ENCODE data around the gene PCDH15. TPM values are rescaled to one million over a fixed set of nuclear protein-coding genes. Genes with fewer than 3 reads are reported as not detected.

Gene PCDH15
- total and polyA plus RNA-seq, 2 experiments from 2014 or later = 1.1 to 1.7 TPM

GRCh38 chr10:53771701-53772100, 1029.3 kb downstream of the PCDH15 start:
- Histone ChIP-seq H3K79me2 (no peaks in the 10 kb centered on the region), H3K4me3 (no peak overlapping the region), H3K9me3 (ENCODE audit: low read depth) (no peaks in the 10 kb centered on the region), H3K9me2 (replicated peaks; ENCODE audit: insufficient read depth) (no peaks in the 10 kb centered on the region), H4K20me1 (ENCODE audit: insufficient read depth, poor library complexity, severe bottlenecking) (no peaks in the 10 kb centered on the region), H3K27ac (no peak overlapping the region), H2AFZ (no peak overlapping the region), H3K4me1 (ENCODE audit: insufficient read depth) (no peaks in the 10 kb centered on the region), H3K27me3 (no peaks in the 10 kb centered on the region), H3K36me3 (replicated peaks; ENCODE audit: insufficient read depth, low read depth) (no peaks in the 10 kb centered on the region), H3K4me2 (no peak overlapping the region)
- DNase-seq (ENCODE audit: low spot score) = no peak
- TF ChIP-seq EZH2phosphoT487 (IDR thresholded peaks at IDR 0.05; ENCODE audit: low read depth, severe bottlenecking, unreplicated experiment) (no peak), EZH2 (IDR thresholded peaks at IDR 0.05; ENCODE audit: borderline replicate concordance) (no peak), CTCF (IDR thresholded peaks at IDR 0.05; ENCODE audit: poor library complexity) (no peak)
- WGBS (ENCODE audit: low lambda C conversion rate, missing lambda C conversion rate) = 54% methylated on average over 10 of the region's 10 CpGs

- no peaks in the 10 kb centered on the region for H3K36me3 ChIP-seq (replicated peaks; ENCODE audit: insufficient read depth, low read depth)
- H2AFZ ChIP-seq = no peak overlapping the region
- H3K27me3 ChIP-seq = no peaks in the 10 kb centered on the region
- no peaks in the 10 kb centered on the region for H4K20me1 ChIP-seq (ENCODE audit: insufficient read depth, poor library complexity, severe bottlenecking)
- no peak for DNase-seq (ENCODE audit: low spot score)
- H3K9me2 ChIP-seq (replicated peaks; ENCODE audit: insufficient read depth) = no peaks in the 10 kb centered on the region
- no peak overlapping the region for H3K4me2 ChIP-seq
- WGBS (ENCODE audit: low lambda C conversion rate, missing lambda C conversion rate) = 52% methylated on average over 6 of the region's 6 CpGs
- no peaks in the 10 kb centered on the region for H3K79me2 ChIP-seq
- H3K4me1 ChIP-seq (ENCODE audit: insufficient read depth) = no peaks in the 10 kb centered on the region
- TF ChIP-seq CTCF (IDR thresholded peaks at IDR 0.05; ENCODE audit: poor library complexity) = no peak
- H3K4me3 ChIP-seq = no peak overlapping the region
- no peaks in the 10 kb centered on the region for H3K9me3 ChIP-seq (ENCODE audit: low read depth)
- H3K27ac ChIP-seq = no peak overlapping the region
Measured at GRCh38 chr10:53770903-53771302, 1030.1 kb downstream of the PCDH15 start.

GRCh38 chr10:53765311-53765710, 1035.7 kb downstream of the PCDH15 start:
- WGBS (ENCODE audit: low lambda C conversion rate, missing lambda C conversion rate) = 86% methylated on average over 1 of the region's 1 CpG
- Histone ChIP-seq H3K79me2 (no peaks in the 10 kb centered on the region), H3K4me2 (no peak overlapping the region)

More at GRCh38 chr10:53765311-53765710, 1035.7 kb downstream of the PCDH15 start:
- no peak overlapping the region for H3K27ac ChIP-seq
- H4K20me1 ChIP-seq (ENCODE audit: insufficient read depth, poor library complexity, severe bottlenecking) = no peaks in the 10 kb centered on the region
- no peaks in the 10 kb centered on the region for H3K4me1 ChIP-seq (ENCODE audit: insufficient read depth)
- TF ChIP-seq CTCF (IDR thresholded peaks at IDR 0.05; ENCODE audit: poor library complexity) = no peak
- no peak overlapping the region for H2AFZ ChIP-seq
- no peaks in the 10 kb centered on the region for H3K27me3 ChIP-seq
- H3K9me2 ChIP-seq (replicated peaks; ENCODE audit: insufficient read depth) = no peaks in the 10 kb centered on the region
- no peaks in the 10 kb centered on the region for H3K9me3 ChIP-seq (ENCODE audit: low read depth)
- H3K4me3 ChIP-seq = no peak overlapping the region
- H3K36me3 ChIP-seq (replicated peaks; ENCODE audit: insufficient read depth, low read depth) = no peaks in the 10 kb centered on the region
- no peak for DNase-seq (ENCODE audit: low spot score)
